NCI-H510A (cell line): ENCODE results near the gene ZNF780A.
A peak's percentile ranks its signal among the peaks of the same experiment; 100 is the strongest.
"Not testable (repeated sequence)": the region's sequence is repeated elsewhere in the genome, so short reads cannot be mapped to it uniquely, and the experiment has no call there.

Source experiments
- DNase-seq: peaks from one replicate; lab custom pipeline; 2025; lab: John Stamatoyannopoulos, UW

Gene ZNF780A

GRCh38 chr19:40090241-40091204, at the start of gene ZNF780A:
TSS of gene ZNF780A (minus strand) at chr19:40090943. CDS start at chr19:40084753, 6,190 bp downstream.
- peak; percentile 69 for DNase-seq

DNA sequence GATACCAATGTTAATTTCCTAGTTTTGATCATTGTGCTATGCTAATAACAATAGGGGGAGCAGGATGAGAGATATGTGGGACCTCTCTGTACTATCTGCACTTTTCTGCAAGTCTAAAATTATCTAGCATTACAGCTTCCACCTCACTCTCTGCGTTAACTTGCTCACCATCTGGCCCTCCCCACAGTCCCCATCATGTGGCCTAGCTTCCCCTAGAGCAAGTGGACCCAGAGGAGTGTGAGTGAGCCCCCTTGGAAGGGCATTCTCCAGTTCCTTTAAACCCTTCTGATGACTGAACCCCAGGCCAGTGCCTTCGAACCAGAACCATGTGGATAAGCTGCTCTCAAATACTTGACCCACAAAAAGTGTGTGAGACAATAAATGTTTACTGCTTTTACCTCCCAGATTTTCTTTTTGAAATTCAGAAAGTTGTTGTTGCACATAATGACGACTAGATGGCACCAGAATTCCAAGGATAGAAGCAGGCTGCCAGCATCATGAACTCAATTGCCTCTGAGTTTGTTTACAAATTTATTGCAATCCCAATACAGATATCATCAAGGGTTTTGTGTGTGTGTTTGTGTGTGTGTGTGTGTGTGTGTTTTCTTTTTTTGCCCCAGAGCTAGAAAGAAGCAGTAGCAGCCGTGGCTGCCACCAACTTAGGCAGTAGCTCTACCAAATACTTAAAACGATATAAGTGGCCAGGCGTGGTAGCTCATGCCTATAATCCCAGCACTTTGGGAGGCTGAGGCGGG, 49.0 kb upstream of the ZNF780A start:
- no peak for DNase-seq

DNA sequence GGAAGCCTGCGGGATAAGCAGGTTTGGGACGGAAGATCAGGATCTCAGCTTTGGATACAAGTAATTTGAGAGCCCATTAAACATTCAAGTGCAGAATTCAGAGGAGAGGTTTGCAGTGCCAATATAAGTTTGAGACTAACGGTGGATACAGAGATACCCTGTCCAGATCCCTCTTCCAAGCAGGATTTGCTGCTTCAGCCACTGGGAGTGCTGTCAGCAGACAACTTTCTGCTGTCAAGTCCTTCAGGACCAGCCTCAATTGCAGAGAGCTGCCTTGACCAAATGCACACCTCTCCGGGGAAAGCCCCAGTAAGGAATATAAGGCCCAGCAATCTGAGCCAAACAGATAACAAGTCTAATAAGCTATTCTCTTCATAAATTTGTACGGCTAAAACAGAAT, 46.1 kb upstream of the ZNF780A start:
- no peak for DNase-seq

DNA sequence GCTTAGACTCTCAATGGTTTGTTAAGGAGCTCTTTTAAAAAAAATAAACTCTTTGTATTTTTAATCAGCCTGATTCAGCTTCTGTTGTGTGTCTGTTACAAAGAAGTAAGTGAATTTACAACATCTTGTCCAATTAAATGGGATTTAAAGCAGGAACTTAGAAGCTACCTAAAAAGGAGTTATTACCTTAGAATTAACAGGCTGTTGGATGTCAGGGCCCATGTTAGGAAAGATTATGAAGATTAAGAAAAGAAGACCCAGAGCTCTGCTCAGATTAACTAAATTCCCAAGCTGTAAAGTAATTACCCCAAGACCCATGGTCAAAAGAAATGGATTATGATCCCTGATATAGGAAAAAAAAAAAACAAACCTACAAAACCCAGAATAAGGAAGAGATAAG, 44.1 kb upstream of the ZNF780A start:
- no peak for DNase-seq

GRCh38 chr19:40133491-40133890, 42.7 kb upstream of the ZNF780A start:
- no peak for DNase-seq

DNA sequence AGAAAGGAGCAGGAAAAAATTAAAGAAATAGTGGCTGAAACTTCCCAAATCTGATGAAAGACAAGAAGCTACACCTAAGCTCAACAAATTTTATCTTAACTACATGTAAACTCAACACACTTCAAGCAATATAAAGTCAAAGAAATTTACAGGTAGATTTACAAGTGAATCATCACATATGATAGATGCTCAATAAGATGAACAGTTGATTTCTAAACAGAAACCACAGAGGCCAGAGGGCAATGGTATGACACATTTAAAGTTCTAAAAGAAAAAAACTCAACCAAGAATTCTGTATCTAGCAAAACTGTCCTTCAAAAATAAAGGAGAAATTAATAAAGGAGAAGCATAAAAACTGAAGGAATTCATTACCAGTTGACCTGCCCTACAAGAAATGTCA, 39.3 kb upstream of the ZNF780A start:
- DNase-seq = no peak

- no peak for DNase-seq
These were observed 38.7 kb upstream of the ZNF780A start for GRCh38 chr19:40129425-40129824.

GRCh38 chr19:40128991-40129390, 38.2 kb upstream of the ZNF780A start:
- no peak for DNase-seq

GRCh38 chr19:40119380-40119779, 28.6 kb upstream of the ZNF780A start:
- no peak for DNase-seq

DNA sequence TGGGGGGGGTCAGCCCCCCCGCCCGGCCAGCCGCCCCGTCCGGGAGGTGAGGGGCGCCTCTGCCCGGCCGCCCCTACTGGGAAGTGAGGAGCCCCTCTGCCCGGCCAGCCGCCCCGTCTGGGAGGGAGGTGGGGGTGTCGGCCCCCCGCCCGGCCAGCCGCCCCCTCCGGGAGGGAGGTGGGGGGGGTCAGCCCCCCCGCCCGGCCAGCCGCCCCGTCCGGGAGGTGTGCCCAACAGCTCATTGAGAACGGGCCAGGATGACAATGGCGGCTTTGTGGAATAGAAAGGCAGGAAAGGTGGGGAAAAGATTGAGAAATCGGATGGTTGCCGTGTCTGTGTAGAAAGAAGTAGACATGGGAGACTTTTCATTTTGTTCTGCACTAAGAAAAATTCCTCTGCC, 27.9 kb upstream of the ZNF780A start:
- not testable (repeated sequence) for DNase-seq

- DNase-seq = no peak
These were observed 25.3 kb upstream of the ZNF780A start for GRCh38 chr19:40116075-40116474.

DNA sequence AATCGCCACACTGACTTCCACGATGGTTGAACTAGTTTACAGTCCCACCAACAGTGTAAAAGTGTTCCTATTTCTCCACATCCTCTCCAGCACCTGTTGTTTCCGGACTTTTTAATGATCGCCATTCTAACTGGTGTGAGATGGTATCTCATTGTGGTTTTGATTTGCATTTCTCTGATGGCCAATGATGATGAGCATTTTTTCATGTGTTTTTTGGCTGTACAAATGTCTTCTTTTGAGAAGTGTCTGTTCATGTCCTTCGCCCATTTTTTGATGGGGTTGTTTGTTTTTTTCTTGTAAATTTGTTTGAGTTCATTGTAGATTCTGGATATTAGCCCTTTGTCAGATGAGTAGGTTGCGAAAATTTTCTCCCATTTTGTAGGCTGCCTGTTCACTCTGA, 23.4 kb upstream of the ZNF780A start:
- DNase-seq = not testable (repeated sequence)

DNA sequence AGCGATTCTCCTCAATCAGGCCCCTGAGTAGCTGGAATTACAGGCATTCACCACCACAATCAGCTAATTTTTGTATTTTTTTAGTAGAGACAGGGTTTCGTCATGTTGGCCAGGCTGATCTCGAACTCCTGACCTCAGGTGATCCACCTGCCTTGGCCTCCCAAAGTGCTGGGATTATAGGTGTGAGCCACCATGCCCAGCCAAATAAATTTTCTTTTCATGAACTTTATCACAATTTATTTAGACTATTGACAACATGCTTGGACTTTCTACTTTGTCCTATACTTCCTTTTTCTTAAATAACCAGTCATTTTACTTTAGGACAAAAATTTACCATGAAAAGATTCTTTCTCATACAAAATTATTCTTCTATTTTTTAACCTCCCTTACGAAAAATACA, 21.5 kb upstream of the ZNF780A start:
- not testable (repeated sequence) for DNase-seq

DNA sequence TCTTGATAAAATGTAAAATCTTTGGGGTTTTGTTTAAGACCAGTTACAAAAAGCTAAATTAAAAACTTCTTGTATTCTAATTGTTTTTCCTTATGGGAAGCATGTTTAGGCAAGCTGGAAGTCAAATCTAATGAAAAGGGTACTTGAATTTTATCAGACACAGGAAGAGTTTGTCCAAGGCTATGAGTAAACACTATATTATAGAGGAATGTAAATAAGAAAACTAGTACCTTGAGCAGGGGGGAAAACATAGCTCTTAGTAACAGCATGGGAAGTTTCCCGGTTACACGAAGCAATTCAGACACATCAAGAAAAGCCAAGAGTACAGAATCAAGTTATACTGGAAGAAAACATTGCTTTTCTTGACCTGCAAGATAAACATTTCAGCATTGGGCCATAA, 19.8 kb upstream of the ZNF780A start:
- no peak for DNase-seq

- DNase-seq = no peak
These were observed 14.0 kb upstream of the ZNF780A start for GRCh38 chr19:40104754-40105153.

- no peak for DNase-seq
These were observed 12.9 kb upstream of the ZNF780A start for GRCh38 chr19:40103600-40103999.

DNA sequence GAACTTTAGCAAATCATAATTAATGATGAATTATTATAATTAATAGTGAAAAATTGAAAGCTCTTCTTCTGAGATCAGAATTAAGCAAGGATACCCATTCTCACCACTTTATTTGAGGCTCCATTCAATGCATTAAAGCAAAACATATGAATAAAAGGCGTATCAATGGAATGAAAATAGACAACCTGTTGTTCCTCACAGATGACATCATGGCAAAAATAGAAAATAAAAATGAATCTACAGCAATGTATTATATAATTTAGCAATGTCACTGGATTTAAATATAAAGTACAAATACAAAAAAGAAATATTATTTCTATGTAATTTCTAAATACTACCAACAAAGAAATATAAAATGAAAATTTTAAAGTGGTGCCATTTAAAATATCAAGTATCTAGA, 11.1 kb upstream of the ZNF780A start:
- DNase-seq = no peak

DNA sequence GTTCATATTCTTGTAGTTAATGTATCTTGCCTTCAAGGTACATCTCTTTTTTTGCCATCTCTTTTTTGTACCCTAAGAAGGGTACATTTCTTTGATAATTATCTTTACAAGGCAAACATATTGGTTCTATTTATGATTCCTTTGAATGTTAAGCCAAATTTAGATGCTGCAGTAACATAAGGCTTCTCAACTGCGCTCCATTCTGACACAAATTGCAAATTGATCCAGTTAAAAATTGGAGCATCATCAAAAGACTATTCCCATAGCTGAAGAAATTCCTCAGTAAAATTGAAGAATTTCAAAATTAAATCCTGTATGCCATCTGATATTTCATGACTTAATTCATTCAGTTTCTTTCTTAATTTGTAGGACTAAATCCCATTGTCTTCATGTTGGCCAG, 2.7 kb upstream of the ZNF780A start:
- no peak for DNase-seq

- no peak for DNase-seq
These were observed 724 bp upstream of the ZNF780A start for GRCh38 chr19:40091205-40092129.

DNA sequence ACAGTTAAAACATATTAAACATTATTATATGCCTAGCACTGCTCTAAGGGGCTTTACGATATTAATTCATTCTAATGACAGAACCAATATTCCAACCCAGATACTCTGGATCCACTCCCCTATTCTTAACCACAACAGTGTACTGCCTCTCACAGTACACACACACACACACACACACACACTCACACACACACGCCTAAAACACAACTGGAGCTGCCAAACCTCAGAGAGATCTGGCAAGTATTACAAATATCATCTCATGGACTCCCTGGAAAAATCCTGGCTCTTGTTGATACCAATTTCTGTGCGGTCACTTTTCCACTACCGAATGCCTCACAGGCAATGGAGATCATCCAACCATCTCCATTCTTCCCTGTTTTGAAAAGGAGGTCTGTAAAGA, 1.3 kb downstream of the ZNF780A start:
- no peak for DNase-seq

GRCh38 chr19:40088299-40089047, 2.3 kb downstream of the ZNF780A start:
- no peak for DNase-seq
